ENCODE results near the gene IMPACT.

The IMPACT gene

DNA sequence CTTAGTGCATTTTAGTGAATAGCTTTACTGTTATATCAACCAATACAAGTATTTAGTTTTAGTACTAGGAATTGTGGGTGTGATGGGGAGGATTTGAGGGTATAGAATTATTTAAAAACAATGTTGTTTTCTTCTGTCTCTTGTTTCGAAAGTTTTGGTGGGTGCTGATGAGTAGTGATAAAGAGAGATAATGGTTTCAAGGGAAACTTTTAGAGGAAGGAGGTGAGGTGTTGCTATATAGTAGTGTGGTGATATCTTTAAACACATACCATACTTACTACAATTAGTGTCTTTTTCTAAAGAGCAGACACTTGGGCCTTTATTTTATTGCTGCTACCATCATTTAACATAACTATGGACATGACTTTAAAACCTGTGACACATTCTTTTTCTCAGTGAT lies 10.5 kb downstream of the IMPACT start:
- TF ChIP-seq, protein P1, sequence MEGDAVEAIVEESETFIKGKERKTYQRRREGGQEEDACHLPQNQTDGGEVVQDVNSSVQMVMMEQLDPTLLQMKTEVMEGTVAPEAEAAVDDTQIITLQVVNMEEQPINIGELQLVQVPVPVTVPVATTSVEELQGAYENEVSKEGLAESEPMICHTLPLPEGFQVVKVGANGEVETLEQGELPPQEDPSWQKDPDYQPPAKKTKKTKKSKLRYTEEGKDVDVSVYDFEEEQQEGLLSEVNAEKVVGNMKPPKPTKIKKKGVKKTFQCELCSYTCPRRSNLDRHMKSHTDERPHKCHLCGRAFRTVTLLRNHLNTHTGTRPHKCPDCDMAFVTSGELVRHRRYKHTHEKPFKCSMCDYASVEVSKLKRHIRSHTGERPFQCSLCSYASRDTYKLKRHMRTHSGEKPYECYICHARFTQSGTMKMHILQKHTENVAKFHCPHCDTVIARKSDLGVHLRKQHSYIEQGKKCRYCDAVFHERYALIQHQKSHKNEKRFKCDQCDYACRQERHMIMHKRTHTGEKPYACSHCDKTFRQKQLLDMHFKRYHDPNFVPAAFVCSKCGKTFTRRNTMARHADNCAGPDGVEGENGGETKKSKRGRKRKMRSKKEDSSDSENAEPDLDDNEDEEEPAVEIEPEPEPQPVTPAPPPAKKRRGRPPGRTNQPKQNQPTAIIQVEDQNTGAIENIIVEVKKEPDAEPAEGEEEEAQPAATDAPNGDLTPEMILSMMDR (conservative IDR thresholded peaks at IDR 0.05; ENCODE audit: low read depth, low read length): no peak
- no peak for DNase-seq (ENCODE audit: low read depth)
- no peak overlapping the region for H3K4me3 ChIP-seq (ENCODE audit: low read depth, low read length)

DNA sequence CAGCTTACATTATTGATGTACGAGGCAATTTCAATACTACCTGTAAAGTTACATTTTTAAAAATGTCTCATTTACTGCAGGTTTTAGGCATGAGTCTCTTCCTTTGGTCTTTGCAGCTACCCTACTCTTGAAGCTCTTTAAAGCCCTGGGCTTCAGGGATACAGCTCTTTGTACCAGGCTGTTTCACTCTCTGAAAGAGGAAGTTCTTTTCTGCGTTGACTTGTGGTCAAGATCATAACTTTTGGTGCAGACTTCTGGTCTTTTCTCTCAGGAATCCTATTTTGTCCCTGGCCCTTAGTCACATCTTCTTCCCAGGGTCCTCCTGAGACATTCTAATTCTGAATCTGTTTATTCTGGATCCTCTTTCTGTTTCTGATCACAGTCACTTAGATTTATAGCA lies 17.4 kb downstream of the IMPACT start:
- H3K4me3 ChIP-seq (ENCODE audit: low read depth, low read length): no peak overlapping the region
- no peak for DNase-seq (ENCODE audit: low read depth)
- TF ChIP-seq, protein P1 (conservative IDR thresholded peaks at IDR 0.05; ENCODE audit: low read depth, low read length): no peak

DNA sequence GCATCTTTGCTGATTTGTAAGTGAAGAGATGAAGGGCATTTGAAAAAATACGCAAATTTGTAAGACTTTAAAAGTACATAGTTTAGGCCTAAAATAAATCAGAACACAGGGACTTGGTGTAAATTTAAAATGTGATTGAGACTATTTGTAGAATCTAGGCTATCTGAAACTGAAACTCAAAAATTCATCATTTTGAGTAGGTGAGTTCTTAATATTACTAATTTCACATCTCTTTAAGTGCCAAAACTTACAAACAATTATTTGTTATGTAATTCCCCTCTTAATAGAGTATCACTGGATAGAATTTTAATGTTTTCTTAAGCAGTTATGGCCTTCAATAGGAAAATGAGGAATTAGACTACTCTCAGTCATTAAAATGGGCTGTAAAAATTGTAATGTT lies 20.0 kb downstream of the IMPACT start:
- no peak overlapping the region for H3K4me3 ChIP-seq (ENCODE audit: low read depth, low read length)
- TF ChIP-seq, protein P1 (conservative IDR thresholded peaks at IDR 0.05; ENCODE audit: low read depth, low read length): no peak
- DNase-seq (ENCODE audit: low read depth): no peak

DNA sequence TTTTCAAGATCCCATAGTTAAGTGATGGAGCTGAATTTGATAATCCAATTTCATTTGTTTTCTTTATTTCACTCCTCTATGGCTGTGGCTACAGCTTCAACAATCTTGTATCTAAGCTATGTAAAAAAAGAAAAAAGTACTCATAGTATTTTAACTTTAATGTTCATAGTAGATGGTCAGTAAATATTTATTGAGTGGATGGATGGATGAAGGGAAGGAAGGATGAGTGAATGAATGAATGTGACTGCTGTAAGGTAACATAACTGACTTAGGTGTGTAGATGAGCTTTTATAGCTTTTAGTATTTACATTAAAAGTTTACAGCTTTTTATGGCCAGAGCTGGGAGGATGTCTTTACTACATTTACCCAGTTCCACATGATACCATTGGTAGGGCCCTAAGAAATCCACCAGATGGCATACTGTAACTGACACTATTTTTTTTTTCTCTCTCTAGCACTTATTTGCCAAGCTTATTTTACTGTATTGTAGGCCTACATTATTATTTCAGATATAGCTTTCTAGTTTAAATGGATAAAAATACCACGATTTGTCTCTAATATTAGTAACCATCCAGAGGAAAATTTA lies 20.6 kb downstream of the IMPACT start:
- TF ChIP-seq, protein P1 (conservative IDR thresholded peaks at IDR 0.05; ENCODE audit: low read depth, low read length): peak; percentile 43
- DNase-seq (ENCODE audit: low read depth): peak; percentile 37
- H3K4me3 ChIP-seq (ENCODE audit: low read depth, low read length): no peak overlapping the region

DNA sequence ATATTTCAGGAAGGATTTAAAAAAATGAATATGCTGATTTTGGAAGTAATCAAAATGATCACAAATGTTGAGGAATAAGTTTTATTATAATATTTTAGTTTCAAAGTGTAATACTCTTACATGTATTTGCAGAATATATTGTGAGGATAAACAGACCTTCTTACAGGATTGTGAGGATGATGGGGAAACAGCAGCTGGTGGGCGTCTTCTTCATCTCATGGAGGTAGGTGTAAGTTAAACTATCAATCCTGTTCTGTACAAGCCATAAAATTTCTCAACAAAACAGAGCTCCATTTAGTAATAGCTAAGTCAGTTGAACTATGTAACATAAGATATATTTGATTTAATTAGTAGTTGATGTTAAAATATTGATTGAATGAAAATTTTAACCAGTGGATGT lies 21.5 kb downstream of the IMPACT start:
- TF ChIP-seq, protein P1 (conservative IDR thresholded peaks at IDR 0.05; ENCODE audit: low read depth, low read length): no peak
- no peak overlapping the region for H3K4me3 ChIP-seq (ENCODE audit: low read depth, low read length)
- no peak for DNase-seq (ENCODE audit: low read depth)

DNA sequence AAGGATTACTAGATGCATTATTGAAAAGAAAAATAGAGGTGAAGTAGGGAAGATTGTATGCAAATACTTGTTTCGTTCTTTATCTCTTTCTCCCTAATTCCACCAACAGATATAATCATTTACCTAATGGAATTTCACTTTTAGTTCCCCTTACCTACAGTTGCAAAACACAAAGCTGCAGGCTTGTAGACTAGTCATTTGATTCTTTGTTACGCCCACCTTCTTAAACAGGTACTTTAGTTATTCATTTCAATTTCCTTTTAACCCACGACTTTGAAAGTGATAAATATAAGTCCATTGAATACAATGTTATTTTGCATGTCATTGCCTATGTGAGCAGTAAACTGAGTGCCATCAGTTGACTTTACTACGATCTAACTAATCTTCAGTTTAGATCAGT lies 30.1 kb downstream of the IMPACT start:
- no peak for DNase-seq (ENCODE audit: low read depth)
- H3K4me3 ChIP-seq (ENCODE audit: low read depth, low read length): no peak overlapping the region
- TF ChIP-seq, protein P1 (conservative IDR thresholded peaks at IDR 0.05; ENCODE audit: low read depth, low read length): no peak

DNA sequence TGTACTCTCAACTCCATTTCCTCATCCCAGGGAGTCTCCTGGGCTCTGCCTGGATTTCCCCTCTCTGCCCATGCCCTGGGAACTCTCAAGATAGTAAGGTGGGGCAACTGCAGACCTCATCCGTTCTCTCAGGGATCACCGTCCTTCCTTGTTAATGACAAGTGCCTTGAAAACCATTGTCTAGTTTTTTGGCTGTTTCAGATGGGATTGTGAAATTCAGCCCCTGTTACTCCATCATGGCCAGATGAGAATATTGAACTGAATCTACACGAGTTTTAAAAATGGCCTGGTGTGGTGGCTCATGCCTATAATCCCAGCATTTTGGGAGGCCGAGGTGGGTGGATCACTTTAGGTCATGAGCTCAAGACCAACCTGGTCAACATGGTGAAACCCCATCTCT lies 33.3 kb downstream of the IMPACT start:
- TF ChIP-seq, protein P1 (conservative IDR thresholded peaks at IDR 0.05; ENCODE audit: low read depth, low read length): no peak
- DNase-seq (ENCODE audit: low read depth): no peak
- no peak overlapping the region for H3K4me3 ChIP-seq (ENCODE audit: low read depth, low read length)
